Inflammatory macrophage treated with lipopolysaccharide for 4 hours (primary cell): ENCODE measurements around the gene HK2.
"Not testable (repeated sequence)": the region's sequence is repeated elsewhere in the genome, so short reads cannot be mapped to it uniquely, and the experiment has no call there.

Source experiments
- DNase-seq: peaks from one replicate; pipeline ENCODE4 v3.0.0-alpha.2; 2020

HK2 gene

GRCh38 chr2:74834792-74835755 is 1.1 kb downstream of the HK2 start:
- peak; percentile 83 for DNase-seq

DNA sequence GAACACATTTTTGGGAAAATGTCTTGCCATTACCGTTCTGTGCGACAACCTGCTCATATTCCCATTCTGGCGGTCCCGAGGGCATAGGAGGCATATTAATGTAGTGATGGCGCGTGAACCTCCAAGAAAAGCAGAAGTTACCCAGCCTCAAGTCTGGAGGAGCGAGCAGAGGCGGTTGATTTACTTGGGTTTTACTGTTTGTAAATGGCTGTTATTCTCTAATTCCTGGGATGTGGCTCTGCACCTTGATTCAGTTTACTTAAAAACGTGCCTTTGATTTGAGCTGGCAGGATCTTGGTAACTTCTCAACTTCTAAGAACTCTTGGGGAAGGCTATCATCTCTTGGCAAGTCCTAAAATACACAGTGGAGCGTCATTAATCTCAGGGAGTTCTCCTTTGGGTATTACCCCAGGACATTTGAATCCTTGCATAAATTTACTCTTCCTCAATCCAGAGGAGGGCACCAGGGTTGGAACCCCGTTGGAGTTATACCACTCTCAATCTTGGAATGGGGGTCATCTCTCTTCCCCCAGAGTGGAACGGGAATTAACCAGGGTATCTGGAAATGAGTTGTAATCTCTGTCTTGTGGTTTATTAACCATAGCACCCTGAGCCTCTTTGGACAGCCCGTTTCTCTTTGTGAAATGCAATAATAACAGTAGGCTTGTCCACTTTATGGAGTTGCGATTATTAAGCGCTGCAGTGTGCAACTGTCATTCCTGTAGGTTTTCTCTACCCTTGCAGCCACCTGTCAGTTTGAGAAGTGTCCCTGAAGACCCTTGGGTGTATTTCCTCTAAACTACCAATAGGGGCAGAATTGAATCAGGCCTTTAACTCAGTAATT is 2.1 kb downstream of the HK2 start:
- DNase-seq: peak; percentile 74

DNA sequence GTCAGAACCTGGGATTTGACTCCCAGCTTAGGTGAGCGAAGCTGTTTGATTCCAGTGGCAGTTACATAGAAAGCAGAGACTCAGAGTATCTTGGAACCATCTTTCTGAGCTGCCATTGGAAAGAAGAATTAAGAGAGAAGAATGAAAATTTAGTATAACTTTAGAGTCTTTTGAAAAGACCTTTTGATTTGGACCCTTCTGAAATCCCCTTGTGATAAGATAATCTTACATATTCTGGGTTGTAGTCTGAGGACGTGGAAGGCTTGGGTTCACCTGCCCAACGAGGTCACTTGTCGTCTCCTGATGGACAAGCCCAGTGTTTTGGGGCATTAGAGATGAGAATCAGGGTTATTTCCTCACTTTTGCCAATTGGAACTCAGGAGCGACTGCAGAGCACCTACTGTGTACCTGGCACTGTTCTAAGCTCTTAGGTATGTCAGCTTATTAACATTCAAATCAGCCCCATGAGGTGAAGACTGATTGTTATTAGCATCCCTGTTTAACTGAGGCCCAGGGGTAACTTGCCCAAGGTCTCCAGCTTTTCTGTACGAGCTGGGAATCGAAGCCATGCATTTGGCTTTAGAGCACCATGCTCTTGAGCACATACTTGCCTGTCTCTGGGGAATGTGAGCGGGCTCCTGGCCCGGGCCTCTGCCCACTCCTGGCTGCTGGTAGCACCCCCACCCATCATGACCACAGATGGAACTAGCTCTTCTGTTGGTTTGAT is 2.9 kb downstream of the HK2 start:
- DNase-seq: no peak

DNA sequence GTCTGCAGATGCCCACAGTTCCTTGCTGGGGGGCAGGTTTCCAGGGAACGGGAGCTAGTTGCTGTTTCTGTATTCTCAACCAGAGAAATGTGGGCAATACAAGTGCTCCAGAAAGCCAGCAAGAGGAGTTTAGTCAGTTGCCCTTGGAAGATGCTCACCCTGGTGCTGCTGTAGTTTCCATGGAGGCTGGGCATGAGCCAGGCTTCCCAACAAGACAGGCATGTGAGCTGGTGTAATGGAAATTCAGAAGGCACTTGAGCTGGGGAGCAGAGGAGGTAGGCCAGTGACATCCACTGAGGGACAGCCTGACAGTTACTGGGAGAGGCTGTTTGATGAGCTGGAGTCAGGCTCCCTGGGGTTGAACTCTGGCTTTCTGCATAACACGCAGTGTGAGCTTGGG is 7.7 kb downstream of the HK2 start:
- DNase-seq: no peak

GRCh38 chr2:74843433-74843832 is 9.5 kb downstream of the HK2 start:
- DNase-seq: peak; percentile 57

DNA sequence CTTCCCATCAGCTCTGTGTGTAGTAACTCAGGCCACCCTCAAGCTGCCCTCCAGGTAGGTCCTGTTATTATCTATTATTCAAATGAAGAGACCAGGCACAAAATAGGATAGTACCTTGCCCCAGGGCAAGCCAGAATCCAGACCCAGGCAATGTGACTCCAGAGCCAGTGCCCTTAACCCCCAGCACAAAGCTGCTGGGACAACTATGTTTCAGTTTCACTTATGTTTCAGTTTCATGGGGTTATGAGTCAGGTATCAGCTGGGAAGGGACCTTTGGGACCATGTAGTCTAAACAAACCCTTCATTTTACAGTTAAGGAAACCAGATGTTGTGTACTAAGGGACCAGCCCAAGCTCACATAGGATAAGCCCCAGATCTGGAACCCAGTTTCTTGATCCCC is 10.0 kb downstream of the HK2 start:
- DNase-seq: peak; percentile 94

GRCh38 chr2:74844752-74845151 is 10.8 kb downstream of the HK2 start:
- DNase-seq: no peak

- peak; percentile 98 for DNase-seq
These were observed 11.4 kb downstream of the HK2 start for GRCh38 chr2:74845217-74845751.

DNA sequence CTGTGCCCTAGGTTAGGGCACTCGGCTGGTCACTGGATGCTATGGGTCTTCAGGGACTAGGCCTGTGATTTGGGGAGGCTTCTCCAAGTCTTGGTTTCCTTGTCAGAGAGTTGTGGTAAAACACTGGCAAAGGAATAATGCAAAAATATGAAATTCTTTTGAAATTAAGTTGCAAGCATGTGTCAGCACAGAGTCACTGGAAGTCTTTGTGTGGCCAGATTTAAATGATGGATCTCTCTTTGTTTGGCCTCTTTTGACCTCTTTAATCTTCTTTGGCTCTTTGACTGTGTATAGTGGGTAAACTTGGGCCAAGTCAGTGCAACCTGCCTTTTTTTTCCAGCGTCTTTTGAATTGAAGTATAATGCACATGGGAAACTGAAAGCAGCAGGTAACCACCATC is 12.1 kb downstream of the HK2 start:
- DNase-seq: no peak

- no peak for DNase-seq
These were observed 12.6 kb downstream of the HK2 start for GRCh38 chr2:74846481-74846880.

- DNase-seq: no peak
These were observed 13.3 kb downstream of the HK2 start for GRCh38 chr2:74847070-74847858.

DNA sequence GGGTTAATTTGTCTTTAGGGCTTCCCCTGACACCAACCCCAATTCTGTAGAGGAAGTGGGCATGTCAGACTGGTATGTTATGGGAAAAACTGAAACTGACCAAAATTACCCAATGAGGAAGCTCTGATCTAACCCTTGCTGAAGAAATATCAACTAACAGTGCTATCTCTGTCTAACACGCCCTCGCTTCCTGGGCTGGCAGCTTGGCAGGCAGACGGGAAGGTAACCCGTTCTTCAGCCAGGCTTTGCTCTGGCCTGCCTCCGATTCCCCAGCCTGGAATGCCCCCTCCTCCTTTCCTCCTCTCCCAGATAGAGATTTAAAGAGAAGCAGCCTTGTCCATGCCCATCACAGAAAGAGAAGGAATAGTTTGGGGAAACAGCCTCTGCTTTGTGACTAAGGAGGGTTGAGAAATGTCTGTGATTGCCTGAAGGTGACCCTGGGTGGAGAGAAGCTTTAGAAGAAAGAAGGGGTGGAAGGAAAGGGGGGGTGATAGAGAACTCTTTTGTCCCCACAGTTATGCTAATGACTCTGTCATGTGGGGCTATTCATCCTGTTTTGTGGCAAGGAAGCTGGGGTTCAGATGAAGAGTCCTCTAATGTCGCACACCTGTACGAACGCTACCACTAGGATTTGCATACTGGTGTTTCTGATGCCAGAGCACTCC is 15.4 kb downstream of the HK2 start:
- DNase-seq: peak; percentile 96

DNA sequence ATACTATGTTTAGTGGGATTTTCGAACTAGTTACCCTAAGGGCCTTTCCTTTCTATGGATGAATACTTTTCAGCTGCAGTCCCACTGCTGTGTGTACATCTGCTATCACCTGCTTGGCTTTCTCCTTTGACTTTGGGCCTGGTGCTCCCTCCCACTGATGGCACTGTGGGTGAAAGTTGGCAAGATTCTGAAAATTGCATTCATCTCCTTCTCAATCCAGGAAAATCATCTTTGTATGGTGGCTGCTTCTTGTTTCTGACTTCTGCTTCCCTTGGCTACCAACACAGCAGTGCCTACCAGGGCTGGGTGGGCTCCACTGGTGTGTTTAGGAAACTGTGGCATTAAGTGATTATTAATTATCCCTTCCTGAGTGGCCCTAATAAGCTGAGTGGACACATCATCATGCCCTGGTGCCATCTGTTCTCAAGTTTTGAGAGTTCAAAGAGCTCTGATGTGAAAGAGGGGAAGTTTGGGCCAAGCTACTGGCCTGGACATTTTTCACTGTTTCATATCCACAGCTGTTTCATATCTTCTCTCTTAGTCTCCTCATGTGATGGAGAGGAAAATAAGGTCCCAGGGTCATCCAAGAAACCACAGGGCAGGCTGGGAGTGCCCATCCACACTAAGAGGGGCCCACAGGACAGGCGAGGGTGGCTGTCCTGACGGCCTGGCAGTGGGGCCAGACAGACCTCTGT is 16.7 kb downstream of the HK2 start:
- peak; percentile 52 for DNase-seq

DNA sequence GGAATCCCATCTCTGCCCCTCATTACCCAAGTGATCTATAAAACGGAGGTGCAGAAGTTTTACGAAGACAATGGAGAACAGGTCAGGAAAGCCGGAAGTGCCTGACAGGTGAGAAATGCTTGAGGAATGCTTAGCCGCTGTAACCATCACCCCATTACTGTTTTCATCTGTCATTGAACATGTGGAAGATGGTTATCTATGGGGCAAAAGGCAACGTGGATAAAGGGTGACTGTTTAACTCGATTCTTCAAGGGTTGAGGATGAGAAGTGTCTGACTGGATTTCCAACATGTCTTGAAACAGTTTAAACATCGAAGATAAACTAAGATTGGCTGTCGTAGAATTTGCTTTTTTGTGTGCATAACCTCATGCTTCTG is 17.3 kb downstream of the HK2 start:
- no peak for DNase-seq

DNA sequence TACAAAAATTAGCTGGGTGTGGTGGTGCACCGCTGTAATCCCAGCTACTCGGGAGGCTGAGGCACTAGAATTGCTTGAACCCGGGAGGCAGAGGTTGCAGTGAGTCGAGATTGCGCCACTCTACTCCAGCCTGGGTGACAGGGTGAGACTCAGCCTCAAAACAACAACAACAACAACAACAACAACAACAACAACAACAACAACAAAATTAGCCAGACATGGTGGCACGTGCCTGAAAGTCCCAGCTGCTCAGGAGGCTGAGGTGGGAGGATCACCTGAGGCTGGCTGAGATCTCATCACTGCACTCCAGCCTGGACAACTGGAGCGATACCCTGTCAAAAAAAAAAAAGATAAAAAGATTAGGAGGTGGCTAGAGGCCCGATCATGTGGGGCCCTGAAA is 19.4 kb downstream of the HK2 start:
- not testable (repeated sequence) for DNase-seq

DNA sequence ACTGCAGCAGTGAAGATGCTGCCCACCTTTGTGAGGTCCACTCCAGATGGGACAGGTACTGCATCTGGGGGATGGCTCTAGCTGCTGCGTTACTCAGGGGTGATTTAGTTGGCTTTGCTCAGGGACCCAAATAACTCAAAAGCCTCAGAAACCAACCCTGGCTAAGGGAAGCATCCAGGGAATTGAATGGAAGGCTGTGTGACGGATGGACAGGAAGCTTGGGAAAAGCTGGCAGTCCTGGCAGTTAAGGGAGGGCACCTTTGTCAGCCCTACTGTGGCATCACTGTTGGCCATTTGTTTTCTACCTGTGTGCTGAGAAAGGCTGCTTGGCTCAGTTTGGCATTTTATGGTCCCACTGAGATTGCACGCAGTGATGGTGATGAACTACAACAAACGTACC is 20.5 kb downstream of the HK2 start:
- DNase-seq: no peak

DNA sequence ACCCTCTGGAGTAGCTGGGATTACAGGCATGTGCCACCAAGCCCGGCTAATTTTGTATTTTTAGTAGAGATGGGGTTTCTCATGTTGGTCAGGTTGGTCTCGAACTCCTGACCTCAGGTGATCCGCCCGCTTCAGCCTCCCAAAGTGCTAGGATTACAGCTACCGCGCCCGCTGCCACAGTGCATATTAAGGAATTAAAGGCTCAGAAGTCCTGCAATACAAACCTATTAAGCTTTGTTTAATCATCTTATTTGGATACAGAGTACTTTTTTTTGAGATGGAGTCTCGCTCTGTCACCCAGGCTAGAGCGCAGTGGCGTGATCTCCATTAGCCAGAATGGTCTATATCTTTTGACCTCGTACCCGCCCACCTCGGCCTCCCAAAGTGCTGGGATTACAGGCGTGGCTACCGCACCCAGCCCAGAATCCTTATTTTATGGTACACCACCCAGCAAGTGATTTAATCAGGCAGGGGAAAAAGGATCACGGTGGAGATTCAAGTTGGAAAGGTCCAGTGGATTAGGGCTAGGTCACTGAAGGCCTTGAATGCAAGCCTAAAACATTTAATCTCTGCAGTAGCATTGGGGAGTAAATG is 21.3 kb downstream of the HK2 start:
- not testable (repeated sequence) for DNase-seq

DNA sequence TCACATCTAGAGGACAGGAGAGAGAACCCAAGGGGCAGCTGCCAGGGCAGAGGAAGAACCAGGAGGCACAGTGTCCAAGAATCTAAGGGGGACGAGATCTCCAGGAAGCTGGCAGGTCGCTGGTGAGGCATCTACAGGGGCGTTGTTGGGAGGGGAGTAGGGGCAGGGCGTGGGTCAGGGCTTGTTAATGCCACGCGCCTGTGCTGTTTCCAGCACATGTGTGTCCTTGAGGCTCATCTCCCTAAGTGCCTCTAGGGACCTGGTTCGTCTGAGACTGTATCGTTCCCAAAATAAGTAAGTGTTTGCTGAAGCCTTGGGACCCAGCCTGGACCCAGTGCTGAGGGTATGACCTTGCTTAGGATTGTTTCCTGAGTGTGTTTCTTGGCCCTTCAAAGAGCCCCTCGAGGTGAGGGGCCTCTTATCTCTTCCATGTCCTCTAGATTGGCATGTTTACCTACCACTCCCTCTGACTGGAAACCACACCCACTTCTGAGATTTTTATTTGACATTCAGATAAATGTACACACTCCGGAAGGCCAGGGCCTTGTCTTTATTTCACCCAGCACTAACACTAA is 22.2 kb downstream of the HK2 start:
- no peak for DNase-seq

GRCh38 chr2:74856599-74856998 is 22.7 kb downstream of the HK2 start:
- no peak for DNase-seq

GRCh38 chr2:74857215-74857614 is 23.3 kb downstream of the HK2 start:
- DNase-seq: no peak
